HepG2 (cell line): ENCODE measurements around the gene PRSS53. TPM values are rescaled to one million over a fixed set of nuclear protein-coding genes. Genes with fewer than 3 reads are reported as not detected.

Source experiments
- EHMT2 ChIP-seq: fragments of 200-600 bp; sonication (generic); IDR thresholded peaks from 2 replicates; pipeline ENCODE4 v1.7.0; 2017; ENCODE audit warnings: antibody characterized with exemption, low read depth, low read length, borderline replicate concordance
- GPN1 ChIP-seq: sonication (generic); formaldehyde crosslinking; IDR thresholded peaks from 2 replicates; pipeline ENCODE4 v1.5.1; 2020; ENCODE audit warnings: missing genetic modification reagents, borderline replicate concordance
- KDM5B ChIP-seq: sonication (generic); formaldehyde crosslinking; IDR thresholded peaks from 2 replicates; pipeline ENCODE4 v1.4.0; 2020; ENCODE audit warnings: missing genetic modification reagents, mild to moderate bottlenecking, borderline replicate concordance
- KLF12 ChIP-seq: sonication (generic); formaldehyde crosslinking; IDR thresholded peaks from 2 replicates; pipeline ENCODE4 v1.4.0; 2020; ENCODE audit warnings: missing genetic modification reagents, borderline replicate concordance
- MED8 ChIP-seq: sonication (generic); formaldehyde crosslinking; IDR thresholded peaks from 2 replicates; pipeline ENCODE4 v1.8.1; 2023; ENCODE audit warnings: mild to moderate bottlenecking, missing genetic modification reagents; ENCODE audit not compliant: insufficient replicate concordance
- RARA ChIP-seq: IDR thresholded peaks from 2 replicates; pipeline ENCODE4 v1.6.1; 2016; ENCODE audit warnings: missing genetic modification reagents, missing compliant biosample characterization
- RBAK ChIP-seq: sonication (generic); formaldehyde crosslinking; IDR thresholded peaks from 2 replicates; pipeline ENCODE4 v1.5.1; 2020; ENCODE audit warnings: mild to moderate bottlenecking, missing genetic modification reagents
- SCMH1 ChIP-seq: sonication (generic); formaldehyde crosslinking; IDR thresholded peaks from 2 replicates; pipeline ENCODE4 v1.9.0; 2021; ENCODE audit warnings: missing genetic modification reagents, mild to moderate bottlenecking, borderline replicate concordance
- SOX6 ChIP-seq, 2 experiments: fragments of 450-650 bp in 1 of 2; sonication (generic) in 1 of 2; formaldehyde crosslinking in 1 of 2; IDR thresholded peaks; 2 replicates each; pipeline versions ENCODE4 v1.4.0 to v1.6.1; 2017 to 2020; ENCODE audit warnings: antibody characterized with exemption in 1 of 2, mild to moderate bottlenecking in 1 of 2, missing genetic modification reagents in 1 of 2
- SYNCRIP ChIP-seq: fragments of 200-400 bp; formaldehyde crosslinking; IDR thresholded peaks from 2 replicates; pipeline ENCODE4 v1.6.1; 2018; ENCODE audit warnings: mild to moderate bottlenecking, low read depth, low read length; ENCODE audit not compliant: insufficient read depth
- TEAD3 ChIP-seq: optimal IDR thresholded peaks from 2 replicates; pipeline ENCODE3; 2016; ENCODE audit warnings: borderline replicate concordance
- ZBTB26 ChIP-seq: IDR thresholded peaks from 2 replicates; pipeline ENCODE4 v1.6.1; 2016; ENCODE audit warnings: missing compliant biosample characterization, missing genetic modification reagents, borderline replicate concordance
- ZFY ChIP-seq: sonication (generic); formaldehyde crosslinking; IDR thresholded peaks from 2 replicates; pipeline ENCODE4 v1.4.0; 2020; ENCODE audit warnings: missing genetic modification reagents
- ZNF121 ChIP-seq: sonication (generic); formaldehyde crosslinking; IDR thresholded peaks from 2 replicates; pipeline ENCODE4 v1.5.0; 2020; ENCODE audit warnings: mild to moderate bottlenecking, missing genetic modification reagents
- ZNF224 ChIP-seq: sonication (generic); formaldehyde crosslinking; IDR thresholded peaks from 2 replicates; pipeline ENCODE4 v1.5.0; 2020; ENCODE audit warnings: mild to moderate bottlenecking, missing genetic modification reagents
- ZNF335 ChIP-seq: sonication (generic); formaldehyde crosslinking; IDR thresholded peaks from 2 replicates; pipeline ENCODE4 v1.4.0; 2020; ENCODE audit warnings: missing genetic modification reagents
- ZNF337 ChIP-seq: sonication (generic); formaldehyde crosslinking; IDR thresholded peaks from 2 replicates; pipeline ENCODE4 v1.5.1; 2020; ENCODE audit warnings: missing genetic modification reagents, low read depth, mild to moderate bottlenecking, borderline replicate concordance
- ZNF362 ChIP-seq: sonication (generic); formaldehyde crosslinking; IDR thresholded peaks from 2 replicates; pipeline ENCODE4 v1.4.0; 2020; ENCODE audit warnings: missing genetic modification reagents, mild to moderate bottlenecking, borderline replicate concordance
- ZNF484 ChIP-seq: sonication (generic); formaldehyde crosslinking; IDR thresholded peaks from 2 replicates; pipeline ENCODE4 v1.5.1; 2020; ENCODE audit warnings: mild to moderate bottlenecking, low read depth, missing genetic modification reagents, borderline replicate concordance
- ZNF598 ChIP-seq: sonication (generic); formaldehyde crosslinking; IDR thresholded peaks from 2 replicates; pipeline ENCODE4 v1.5.1; 2020; ENCODE audit warnings: mild to moderate bottlenecking, missing genetic modification reagents, borderline replicate concordance
- ZNF605 ChIP-seq: sonication (generic); formaldehyde crosslinking; IDR thresholded peaks from 2 replicates; pipeline ENCODE4 v1.8.0; 2022; ENCODE audit warnings: mild to moderate bottlenecking, missing genetic modification reagents
- ZNF703 ChIP-seq: sonication (generic); formaldehyde crosslinking; IDR thresholded peaks from 2 replicates; pipeline ENCODE4 v1.5.1; 2020; ENCODE audit warnings: missing genetic modification reagents, mild to moderate bottlenecking, moderate library complexity, borderline replicate concordance
- ZNF780A ChIP-seq: sonication (generic); formaldehyde crosslinking; IDR thresholded peaks from 2 replicates; pipeline ENCODE4 v1.8.0; 2022; ENCODE audit warnings: mild to moderate bottlenecking, missing genetic modification reagents, moderate library complexity
- polyA plus RNA-seq, 8 experiments: library from polyadenylated mRNA; depleted of rRNA in 3 of 8; stranded (reverse) in 7 of 8; unstranded in 1 of 8; fragments of >200 nt; fragmentation: Illumina TruSeq in 4 of 8; extraction: Trizol in 4 of 8; gene quantifications; 2 replicates each; pipeline versions ENCODE4 v1.2.1 to v1.2.3, GENCODE V29; 2011 to 2016; ENCODE audit warnings: low read depth in 4 of 8, missing spikeins in 1 of 8, mixed read lengths in 1 of 8; ENCODE audit not compliant: insufficient read depth in 1 of 8
- total RNA-seq, 5 experiments: library from RNA; depleted of rRNA; stranded (reverse); fragments of >200 nt; fragmentation: Illumina TruSeq; extraction: Trizol; gene quantifications; 2 replicates each; pipeline ENCODE4 v1.2.3, GENCODE V29; 2016; ENCODE audit warnings: low read depth in 1 of 5
- TF ChIP-seq, protein P1 (sequence below): sonication (generic); formaldehyde crosslinking; IDR thresholded peaks from 2 replicates; pipeline ENCODE4 v1.4.0; 2020; ENCODE audit warnings: missing genetic modification reagents

PRSS53 gene
- total and polyA plus RNA-seq, 2 of the 13 experiments (the other 11 are each of a cell fraction or from before 2014, with no cell fraction given), result 2.2 to 7.4 TPM

DNA sequence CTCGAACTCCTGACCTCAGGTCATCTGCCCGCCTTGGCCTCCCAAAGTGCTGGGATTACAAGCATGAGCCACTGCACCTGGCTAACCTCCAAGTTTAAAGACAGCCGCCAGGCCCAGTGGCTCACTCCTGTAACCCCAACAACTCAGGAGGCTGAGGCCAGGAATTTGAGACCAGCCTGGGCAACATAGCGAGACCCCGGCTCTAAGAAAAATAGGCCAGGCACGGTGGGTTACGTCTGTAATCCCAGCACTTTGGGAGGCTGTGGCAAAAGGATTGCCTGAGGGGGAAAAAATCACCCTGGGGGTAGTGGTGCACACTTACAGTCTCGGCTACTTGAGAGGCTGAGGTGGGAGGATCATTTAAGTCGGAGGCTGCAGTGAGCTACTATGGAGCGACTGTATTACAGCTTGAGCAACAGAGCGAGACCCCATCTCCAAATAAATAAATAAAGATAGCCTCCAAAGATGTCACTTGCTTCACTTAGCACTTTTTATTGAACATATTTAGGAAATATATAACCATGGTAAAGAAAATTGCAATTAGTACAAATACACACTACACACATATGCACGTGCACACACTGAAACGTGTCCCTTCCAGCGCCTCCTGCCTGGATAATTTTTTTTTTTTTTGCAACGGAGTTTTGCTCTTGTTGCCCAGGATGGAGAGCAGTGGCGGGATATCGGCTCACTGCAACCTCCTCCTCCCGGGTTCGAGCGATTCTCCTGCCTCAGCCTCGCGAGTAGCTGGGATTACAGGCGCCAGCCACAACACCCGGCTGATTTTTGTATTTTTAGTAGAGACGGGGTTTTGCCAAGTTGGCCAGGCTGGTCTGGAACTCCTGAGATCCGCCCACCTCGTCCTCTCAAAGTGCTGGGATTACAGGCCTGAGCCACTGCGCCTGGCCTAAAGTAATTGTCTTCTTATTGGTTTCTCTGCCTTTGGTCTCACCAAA is 18.0 kb upstream of the PRSS53 start (continued):
- TF ChIP-seq, protein P1, sequence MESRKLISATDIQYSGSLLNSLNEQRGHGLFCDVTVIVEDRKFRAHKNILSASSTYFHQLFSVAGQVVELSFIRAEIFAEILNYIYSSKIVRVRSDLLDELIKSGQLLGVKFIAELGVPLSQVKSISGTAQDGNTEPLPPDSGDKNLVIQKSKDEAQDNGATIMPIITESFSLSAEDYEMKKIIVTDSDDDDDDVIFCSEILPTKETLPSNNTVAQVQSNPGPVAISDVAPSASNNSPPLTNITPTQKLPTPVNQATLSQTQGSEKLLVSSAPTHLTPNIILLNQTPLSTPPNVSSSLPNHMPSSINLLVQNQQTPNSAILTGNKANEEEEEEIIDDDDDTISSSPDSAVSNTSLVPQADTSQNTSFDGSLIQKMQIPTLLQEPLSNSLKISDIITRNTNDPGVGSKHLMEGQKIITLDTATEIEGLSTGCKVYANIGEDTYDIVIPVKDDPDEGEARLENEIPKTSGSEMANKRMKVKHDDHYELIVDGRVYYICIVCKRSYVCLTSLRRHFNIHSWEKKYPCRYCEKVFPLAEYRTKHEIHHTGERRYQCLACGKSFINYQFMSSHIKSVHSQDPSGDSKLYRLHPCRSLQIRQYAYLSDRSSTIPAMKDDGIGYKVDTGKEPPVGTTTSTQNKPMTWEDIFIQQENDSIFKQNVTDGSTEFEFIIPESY (CRISPR knock-in tag), result peak; percentile 62; the same call in 1 of the 2 replicates
- TF ChIP-seq ZNF605 (CRISPR knock-in tag) (peak; percentile 59; the same call in 1 of the 2 replicates), MED8 (CRISPR knock-in tag) (peak; percentile 23), ZNF484 (CRISPR knock-in tag) (0 out of 2 replicates have a peak, but pooled peaks have one; percentile 51), ZNF121 (CRISPR knock-in tag) (peak; percentile 87), SYNCRIP (no peak), TEAD3 (peak; percentile 35), ZNF703 (CRISPR knock-in tag) (no peak), KLF12 (CRISPR knock-in tag) (no peak), SOX6 (IDR thresholded peaks at IDR 0.05) (no peak), SOX6 (CRISPR knock-in tag; IDR thresholded peaks at IDR 0.05) (0 out of 2 replicates have a peak, but pooled peaks have one; percentile 21), EHMT2 (no peak), RARA (CRISPR knock-in tag) (no peak), ZNF780A (CRISPR knock-in tag) (0 out of 2 replicates have a peak, but pooled peaks have one; percentile 2), ZNF335 (no peak; the same call in 1 of the 2 replicates), KDM5B (CRISPR knock-in tag) (peak; percentile 68; the same call in 1 of the 2 replicates), ZNF224 (CRISPR knock-in tag) (no peak), ZNF337 (CRISPR knock-in tag) (0 out of 2 replicates have a peak, but pooled peaks have one; percentile 27), RBAK (CRISPR knock-in tag) (no peak), SCMH1 (CRISPR knock-in tag) (no peak), ZNF362 (CRISPR knock-in tag) (peak; percentile 40; the same call in 1 of the 2 replicates), GPN1 (CRISPR knock-in tag) (no peak), ZFY (CRISPR knock-in tag) (peak; percentile 58), ZBTB26 (CRISPR knock-in tag) (0 out of 2 replicates have a peak, but pooled peaks have one; percentile 26), ZNF598 (CRISPR knock-in tag) (no peak)
